ENCODE results near the gene MTHFD1L.
"Not testable (repeated sequence)": the region's sequence is repeated elsewhere in the genome, so short reads cannot be mapped to it uniquely, and the experiment has no call there.

MTHFD1L gene

DNA sequence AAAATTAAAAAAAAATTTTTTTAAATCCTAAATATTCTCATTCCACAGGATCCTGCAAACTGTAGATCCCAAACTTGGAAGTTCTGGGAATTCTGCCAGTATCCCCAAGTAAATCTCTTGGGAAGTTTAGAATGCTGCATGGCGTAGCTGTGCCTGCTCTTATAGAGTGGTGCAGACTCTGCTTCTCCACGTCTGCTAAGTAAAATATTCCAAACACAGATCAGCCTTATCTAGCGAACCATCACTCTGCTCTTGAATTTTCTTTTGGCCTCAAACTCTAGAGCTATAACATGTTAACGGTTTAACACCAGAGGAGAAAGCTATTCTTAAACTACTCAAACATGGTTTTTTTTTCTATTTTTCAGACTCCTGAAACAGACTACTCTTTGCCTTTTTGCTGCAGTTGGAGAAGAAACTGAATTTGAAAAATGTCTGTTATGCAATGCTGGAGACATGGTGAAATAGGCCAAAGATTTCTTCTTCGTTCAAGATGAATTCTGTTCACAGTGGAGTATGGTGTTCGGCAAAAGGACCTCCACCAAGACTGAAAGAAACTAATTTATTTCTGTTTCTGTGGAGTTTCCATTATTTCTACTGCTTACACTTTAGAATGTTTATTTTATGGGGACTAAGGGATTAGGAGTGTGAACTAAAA is 235.8 kb downstream of the MTHFD1L start:
- no peak overlapping the region for H3K4me3 ChIP-seq (ENCODE audit: low read depth, low read length)
- DNase-seq (ENCODE audit: low read depth) = no peak

DNA sequence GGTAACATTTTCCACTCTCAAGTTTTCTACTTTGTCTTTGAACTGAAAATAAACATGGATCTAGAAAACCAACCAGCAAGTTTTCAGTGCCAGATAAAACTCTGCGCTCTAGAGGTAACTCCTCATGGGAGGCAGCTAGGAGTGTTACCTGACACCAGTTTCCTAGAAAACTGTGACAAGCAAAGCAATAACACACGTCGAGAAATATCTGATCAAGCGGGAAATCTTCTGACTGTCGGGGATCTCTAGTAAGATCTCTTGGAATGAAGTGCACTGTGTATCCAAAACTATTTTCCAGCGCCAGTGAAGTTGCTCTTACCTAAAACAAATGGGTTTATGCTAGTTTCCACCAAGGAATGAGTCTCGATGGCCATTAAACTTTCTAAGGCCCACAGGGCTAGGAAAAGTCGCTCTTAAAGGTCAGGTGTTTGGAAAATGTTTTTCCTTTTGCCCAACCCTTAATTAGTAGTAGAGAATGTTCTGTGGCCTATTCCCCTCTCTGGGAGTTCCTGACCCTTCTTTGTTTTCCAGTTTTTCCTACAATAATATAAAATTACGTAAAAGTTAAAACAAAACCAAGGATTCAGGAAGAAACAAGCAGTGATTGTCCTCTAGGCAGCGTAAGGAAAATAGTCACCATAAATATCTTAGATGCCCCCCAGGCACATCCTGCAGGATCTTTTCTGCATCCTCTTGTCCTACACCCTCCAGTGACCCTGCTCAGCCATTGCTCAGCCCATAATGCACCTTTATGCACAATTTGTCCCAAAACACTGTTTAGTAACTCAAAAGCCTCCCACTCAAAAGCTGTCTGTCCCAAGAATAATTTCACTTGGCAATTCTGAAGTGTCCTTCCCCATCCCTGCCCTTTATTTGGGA is 236.6 kb downstream of the MTHFD1L start:
- no peak overlapping the region for H3K4me3 ChIP-seq (ENCODE audit: low read depth, low read length)
- DNase-seq (ENCODE audit: low read depth) = no peak

DNA sequence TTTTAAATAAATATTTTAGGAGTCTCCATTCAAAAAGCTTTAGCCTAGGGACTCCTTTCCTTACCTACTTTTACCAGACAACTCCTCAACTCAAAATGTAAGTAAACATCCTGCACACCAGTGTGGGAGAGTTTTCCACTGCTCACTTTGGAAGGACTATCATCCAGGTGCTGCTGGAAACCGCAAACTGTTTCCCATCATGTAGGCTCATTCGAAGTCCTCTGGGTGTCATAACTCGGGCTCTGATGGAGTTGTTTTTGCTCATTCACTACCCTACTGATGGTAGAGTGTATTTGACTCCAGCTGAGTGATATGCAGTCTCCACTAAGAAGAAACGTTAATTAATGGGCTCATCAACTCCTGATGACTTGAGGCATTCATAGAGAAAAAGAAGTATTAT is 237.8 kb downstream of the MTHFD1L start:
- H3K4me3 ChIP-seq (ENCODE audit: low read depth, low read length) = no peak overlapping the region
- no peak for DNase-seq (ENCODE audit: low read depth)

DNA sequence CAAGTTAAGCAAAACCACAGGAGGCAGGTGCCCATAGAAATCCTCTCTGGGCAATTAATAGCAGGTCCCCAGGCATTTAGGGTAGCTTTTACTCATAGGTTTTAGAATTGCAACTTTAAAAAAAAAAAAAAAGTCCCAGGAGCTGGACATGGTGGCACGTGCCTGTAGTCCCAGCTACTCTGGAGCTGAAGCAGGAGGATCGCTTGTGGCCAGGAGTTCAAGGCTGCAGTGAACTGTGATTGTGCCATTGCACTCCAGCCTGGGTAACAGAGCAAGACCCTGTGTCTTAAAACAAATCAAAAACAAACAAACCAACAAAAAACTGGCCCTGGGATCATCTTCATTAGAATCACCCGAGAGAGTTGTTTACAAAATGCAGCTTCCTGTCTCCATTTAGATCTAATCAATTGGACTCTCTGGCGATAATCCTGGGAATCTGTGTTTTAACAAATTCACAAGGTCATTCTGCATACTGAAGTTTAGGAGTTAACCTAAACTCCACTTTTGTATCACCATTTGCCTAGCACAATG is 242.5 kb downstream of the MTHFD1L start:
- no peak overlapping the region for H3K4me3 ChIP-seq (ENCODE audit: low read depth, low read length)
- no peak for DNase-seq (ENCODE audit: low read depth)

DNA sequence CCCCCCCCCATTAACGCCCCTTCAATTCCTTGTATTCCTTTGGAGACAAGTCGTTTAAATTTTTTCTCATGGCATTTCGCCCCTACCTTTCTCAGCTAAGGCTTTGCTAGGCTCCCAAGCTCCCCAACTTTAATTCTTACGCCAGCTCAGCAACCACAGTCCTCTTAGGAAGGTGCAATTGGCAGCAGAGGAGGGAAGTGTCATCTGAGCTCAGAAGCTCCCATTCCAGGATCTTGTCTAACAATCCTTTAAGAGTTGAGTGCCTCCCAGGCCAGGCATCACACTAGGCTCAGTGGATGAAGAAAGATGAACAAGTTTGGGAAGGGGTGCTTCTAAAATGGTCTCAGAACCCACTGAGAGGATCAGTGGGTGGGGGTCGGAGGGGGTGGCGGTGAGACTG is 243.0 kb downstream of the MTHFD1L start:
- no peak overlapping the region for H3K4me3 ChIP-seq (ENCODE audit: low read depth, low read length)
- DNase-seq (ENCODE audit: low read depth) = no peak

DNA sequence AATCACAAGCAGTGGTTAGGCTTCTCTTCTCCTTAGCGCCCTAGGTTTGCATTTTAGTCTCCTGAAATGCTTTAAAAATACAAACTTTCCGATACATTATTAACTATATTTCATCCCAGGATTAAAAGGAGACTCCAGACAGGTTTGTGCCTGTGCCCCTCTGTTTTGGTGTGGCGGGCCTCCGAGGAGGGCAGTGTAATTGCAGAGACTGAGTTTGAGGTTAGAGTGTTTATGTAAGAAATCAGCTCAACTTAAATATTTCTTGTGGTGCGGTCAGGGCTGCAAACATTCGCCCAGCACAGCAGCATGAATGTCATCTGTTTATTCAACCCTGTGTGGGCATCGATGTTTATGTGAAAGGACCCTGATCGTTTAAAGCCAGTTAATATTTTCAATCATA is 243.9 kb downstream of the MTHFD1L start:
- H3K4me3 ChIP-seq (ENCODE audit: low read depth, low read length) = no peak overlapping the region
- no peak for DNase-seq (ENCODE audit: low read depth)

DNA sequence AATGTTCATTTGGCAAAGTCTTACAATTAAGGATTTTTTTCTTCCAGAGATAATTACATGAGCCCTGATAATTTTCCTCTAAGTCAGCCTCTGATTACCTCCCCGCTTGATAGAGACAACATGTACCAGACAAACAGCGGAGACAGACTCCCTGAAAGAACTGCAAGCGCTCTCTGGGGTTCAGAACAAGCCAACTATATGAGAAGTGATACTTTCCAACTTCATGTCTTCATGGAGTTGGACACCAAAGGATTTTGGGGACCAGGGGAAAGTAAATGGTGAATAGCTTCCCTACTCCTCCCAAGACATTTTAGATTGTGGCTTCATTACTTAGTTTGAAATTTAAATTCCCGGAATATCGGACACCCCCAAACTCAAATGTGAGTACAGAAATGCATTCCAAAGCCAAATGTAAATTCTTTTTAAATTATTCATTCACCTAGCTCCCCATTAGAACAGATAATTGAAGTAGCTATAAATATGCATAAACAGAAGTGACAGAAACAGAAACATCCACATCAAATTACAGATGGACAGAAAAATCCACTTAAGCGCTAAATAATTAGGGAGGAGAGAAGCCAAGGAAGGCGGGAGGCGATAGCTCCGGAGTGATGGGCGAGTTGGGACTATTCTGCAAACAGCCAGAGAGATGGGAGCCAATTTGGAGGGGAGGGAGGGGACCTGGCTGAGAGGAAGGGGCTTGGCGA is 244.5 kb downstream of the MTHFD1L start:
- DNase-seq (ENCODE audit: low read depth) = no peak
- H3K4me3 ChIP-seq (ENCODE audit: low read depth, low read length) = no peak overlapping the region

DNA sequence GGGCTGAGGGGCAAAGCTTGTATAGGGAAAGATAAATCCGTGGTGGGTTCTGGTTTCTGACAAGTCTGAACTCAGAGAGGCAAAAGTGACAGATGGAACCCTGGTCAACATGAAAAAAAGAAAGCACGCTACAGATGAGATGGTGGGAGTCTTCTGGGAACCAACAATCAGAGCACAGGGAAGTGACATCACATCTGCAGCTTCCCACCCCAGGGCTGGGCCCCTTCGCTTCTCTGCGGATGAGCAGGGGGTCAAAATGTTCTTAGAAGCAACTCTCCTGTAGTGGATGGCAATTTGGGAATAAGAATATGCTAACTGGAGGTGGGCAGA is 245.0 kb downstream of the MTHFD1L start:
- no peak for DNase-seq (ENCODE audit: low read depth)
- H3K4me3 ChIP-seq (ENCODE audit: low read depth, low read length) = no peak overlapping the region

DNA sequence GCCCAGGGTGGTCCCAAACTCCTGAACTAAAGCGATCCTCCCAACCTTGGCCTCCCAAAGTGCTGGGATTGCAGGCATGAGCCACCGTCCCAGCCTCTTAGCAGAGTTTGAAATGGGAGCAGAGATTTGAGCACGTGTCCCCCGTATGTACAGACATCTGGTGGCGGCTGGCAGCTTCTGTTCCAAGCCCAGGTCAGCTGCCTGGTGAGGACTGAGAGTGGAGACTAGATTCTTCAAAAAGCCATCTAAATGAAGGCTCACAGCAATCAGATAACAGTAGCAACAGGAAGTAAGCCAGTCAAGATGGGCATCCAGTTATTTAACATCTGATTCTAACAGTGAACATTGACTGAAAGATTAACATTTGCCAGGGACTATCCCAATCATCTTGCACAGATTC is 246.2 kb downstream of the MTHFD1L start:
- H3K4me3 ChIP-seq (ENCODE audit: low read depth, low read length) = no peak overlapping the region
- DNase-seq (ENCODE audit: low read depth) = no peak

DNA sequence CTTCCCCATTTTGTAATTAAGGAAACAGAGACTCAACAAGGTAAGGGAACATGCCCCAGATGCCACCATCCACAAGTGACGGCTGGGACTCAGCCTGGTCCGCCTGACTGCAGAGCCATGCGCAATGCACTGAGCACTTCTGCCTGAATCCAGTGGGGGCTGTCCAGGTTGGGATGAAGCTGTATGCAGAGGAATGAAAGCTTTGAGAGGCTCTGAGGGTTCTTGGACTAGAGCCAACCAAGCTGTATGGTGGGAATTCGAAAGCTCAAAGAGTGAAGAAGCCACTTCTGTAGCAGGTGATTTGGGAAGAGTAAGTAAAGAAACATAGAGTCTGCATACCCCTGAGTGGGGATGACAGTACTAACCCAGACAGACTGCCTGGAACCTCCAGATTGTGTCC is 246.6 kb downstream of the MTHFD1L start:
- DNase-seq (ENCODE audit: low read depth) = no peak
- no peak overlapping the region for H3K4me3 ChIP-seq (ENCODE audit: low read depth, low read length)

DNA sequence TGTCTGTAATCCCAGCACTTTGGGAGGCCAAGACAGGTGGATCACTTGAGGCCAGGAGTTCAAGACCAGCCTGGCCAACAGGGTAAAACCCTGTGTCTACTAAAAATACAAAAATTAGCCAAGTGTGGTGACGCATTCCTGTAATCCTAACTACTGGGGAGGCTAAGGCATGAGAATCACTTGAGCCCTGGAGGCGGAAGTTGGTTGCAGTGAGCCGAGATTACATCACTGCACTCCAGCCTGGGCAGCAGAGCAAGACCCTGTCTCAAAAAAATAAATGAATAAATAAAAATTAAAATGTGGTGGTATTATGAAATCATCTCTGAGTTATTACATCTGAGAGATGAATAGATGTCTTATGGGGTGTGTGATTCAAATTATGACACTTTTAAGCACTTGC is 247.4 kb downstream of the MTHFD1L start:
- H3K4me3 ChIP-seq (ENCODE audit: low read depth, low read length); DNase-seq (ENCODE audit: low read depth): not testable (repeated sequence)

DNA sequence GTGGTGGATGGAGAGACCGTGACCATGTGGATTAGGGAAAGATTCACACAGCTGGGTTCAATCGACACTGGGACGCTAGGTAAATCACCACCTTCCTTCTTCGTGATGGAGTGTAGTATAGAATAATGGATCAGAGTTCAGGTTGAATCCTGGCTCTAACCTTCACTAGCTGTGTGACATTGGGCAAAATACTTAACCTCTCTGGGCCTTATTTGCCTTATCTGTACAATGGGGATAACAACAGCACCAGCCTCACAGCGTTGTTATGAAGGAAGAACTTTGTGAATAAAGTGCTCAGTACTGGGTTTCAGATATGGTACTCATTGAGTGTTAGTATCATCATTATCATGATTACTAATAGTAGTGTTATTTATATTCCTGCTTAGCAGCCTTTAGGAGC is 248.1 kb downstream of the MTHFD1L start:
- no peak overlapping the region for H3K4me3 ChIP-seq (ENCODE audit: low read depth, low read length)
- no peak for DNase-seq (ENCODE audit: low read depth)

DNA sequence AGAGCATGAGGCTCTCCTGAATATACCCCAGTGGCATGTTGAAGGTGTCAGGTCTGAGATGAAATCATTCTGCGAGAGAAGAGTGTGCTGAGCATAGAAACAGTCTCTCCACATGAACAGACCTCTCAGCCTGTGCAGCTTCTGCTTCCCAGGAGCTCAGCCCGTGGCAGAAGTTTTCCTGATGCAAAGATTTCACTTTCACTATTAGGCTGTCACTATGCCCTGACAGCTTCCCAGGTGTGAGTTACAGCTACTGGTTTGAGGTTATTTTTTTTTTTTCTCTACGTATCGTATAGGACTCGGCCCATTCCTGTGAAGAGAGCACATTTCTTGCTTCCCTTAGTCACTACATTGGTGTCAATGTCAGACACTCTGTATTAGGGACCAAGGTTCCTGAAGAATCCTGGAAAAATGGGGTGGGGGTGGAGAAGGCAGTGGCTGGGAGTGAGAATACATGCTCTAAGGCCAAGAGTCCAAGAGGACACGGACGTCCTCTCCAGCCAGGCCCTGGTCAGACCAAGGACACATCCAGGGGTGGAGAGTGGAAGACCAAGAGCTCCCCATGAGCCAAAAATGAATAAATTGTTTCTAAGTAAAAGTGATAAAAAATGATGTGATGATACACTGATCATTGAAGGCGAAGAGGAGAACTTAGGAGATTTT is 253.1 kb downstream of the MTHFD1L start:
- no peak overlapping the region for H3K4me3 ChIP-seq (ENCODE audit: low read depth, low read length)

DNA sequence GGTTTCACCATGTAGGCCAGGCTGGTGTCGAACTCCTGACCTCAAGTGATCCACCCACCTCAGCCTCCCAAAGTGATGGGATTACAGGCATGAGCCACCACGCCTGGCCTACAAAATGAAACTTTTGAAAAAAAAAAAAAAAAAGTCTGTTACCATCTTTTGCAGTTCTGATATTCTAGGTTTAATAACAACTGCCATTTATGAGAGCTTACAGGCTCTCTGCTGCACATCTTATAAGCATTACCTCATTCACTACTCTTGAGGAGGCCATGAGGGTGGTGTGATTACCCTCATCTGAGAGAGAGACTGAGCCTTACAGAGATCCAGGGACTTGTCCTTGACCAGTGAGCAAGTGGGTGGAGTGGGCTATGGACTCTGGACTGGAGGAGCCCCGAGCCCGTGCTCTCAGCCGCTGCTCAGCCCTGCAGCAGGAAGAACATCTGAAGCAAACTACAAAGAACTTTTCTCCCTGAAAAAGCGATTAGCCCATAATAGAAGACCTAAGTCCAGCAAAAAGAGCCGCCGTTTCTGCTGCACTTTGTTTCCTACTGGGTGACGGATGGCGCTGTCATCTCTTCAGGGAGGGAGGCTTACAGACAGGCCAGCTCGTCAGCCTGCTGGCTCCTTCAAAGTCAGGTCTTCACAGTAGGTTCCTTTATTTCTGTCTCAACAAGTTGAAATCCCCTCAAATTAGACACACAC is 254.5 kb downstream of the MTHFD1L start:
- no peak overlapping the region for H3K4me3 ChIP-seq (ENCODE audit: low read depth, low read length)
- DNase-seq (ENCODE audit: low read depth) = no peak

More for the DNA sequence above, 253.1 kb downstream of the MTHFD1L start:
- DNase-seq (ENCODE audit: low read depth) = no peak

DNA sequence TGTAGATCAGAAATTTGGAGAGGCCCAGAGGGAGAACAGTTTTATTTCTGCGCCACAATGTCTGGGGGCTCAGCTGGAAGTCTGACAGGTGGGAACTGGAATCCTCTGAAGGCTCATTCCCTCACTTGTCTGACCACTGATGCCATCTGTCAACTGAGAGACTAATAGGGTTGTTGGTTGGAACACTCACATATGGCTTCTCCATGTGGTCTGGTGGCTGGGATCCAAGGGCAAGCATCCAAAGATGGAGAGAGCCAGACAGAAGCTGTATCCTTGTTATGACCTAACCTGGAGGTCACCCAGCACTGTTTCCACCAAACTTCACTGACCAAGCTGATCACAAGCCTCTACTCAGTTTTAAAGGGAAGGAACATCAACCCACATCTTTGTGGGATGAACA is 256.4 kb downstream of the MTHFD1L start:
- DNase-seq (ENCODE audit: low read depth) = no peak
- no peak overlapping the region for H3K4me3 ChIP-seq (ENCODE audit: low read depth, low read length)

DNA sequence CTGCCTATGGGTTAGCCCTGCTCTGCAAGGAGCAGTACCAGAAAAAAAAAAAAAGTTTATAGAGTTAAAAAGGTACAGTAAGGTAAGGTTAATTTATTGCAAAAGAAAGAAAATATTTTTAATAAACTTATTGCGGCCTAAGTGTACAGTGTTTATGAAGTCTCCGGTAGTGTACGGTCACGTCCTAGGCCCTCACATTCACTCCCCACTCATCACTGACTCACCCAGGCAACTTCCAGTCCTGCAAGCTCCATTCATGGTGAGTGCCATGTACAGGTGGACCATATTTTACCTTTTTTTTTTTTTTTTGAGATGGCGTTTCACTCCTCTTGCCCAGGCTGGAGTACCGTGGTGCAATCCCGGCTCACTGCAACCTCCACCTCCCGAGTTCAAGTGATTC is 258.1 kb downstream of the MTHFD1L start:
- DNase-seq (ENCODE audit: low read depth); H3K4me3 ChIP-seq (ENCODE audit: low read depth, low read length): not testable (repeated sequence)

DNA sequence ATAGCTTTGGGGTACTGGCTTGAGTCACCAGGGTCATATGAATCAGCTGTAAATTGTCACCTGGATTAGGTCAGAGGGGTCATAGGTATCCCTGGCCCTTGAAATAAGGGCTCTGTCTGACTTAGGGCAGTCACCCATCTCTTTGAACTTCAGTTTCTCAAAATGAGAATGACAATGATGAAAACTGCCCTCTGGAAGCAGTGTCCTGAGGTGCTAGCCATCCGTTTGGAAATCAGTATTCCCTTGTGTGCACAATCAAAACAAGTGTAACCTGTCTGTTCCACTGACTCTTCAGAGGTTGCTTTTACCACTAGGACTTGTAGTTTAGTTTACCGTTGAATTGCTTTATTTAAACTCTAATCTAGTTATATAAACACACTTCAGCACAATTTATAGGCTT is 259.7 kb downstream of the MTHFD1L start:
- H3K4me3 ChIP-seq (ENCODE audit: low read depth, low read length); DNase-seq (ENCODE audit: low read depth): not testable (repeated sequence)

DNA sequence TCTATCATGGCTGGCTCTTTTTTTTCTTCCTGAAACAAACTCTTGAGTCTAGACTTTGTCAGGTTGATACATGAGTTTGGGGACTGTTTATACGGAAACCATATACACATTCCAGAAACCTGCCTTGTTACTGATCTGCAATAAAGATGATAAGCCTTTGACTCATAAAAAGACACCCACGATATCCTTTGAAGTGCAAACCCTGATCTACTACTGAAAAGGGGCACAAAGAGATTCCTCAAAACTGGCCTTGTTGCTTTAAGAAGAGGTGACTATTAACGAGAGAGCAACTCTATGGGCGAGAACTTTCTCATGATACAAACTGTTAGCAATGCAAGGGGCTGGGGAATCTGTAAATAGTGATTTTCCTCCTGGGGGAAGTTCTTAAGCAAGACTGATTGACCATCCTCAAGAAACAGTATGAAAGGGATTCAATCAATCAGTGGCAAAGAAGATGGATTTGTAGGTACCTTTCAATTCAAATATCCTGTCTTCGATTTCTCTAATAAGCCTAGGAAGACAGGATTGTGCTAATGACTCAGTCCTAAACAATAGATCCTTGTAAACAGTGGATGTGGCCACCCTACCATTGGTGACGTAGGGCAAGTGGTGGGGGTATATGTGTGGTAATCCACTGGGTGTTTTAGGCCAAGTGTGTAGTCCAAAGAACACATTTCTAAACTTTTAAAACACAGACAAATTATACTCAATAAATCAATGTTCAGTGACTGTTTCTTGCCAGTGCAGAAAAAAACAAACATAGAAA is 260.3 kb downstream of the MTHFD1L start:
- H3K4me3 ChIP-seq (ENCODE audit: low read depth, low read length); DNase-seq (ENCODE audit: low read depth): not testable (repeated sequence)

DNA sequence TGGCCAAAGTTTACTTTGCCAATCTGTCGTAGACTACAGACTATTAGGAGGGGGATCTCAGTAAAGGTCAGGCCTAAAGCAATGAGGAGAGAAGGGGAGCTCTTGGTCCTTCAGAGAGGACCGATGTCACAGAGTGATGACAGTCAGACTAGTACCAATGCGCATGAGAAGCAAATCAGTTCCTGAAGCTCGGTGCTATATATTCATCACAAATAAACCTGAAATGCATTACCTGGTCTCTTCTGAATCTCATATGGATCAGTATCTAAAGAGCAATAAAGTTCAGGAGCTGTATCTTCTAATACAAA is 260.9 kb downstream of the MTHFD1L start:
- not testable (repeated sequence) for H3K4me3 ChIP-seq (ENCODE audit: low read depth, low read length); DNase-seq (ENCODE audit: low read depth)

Measured in skeletal muscle cell (primary cell).